Fibroblast of the aortic adventitia (primary cell): ENCODE data around the gene SERINC2. TPM values are rescaled to one million over a fixed set of nuclear protein-coding genes. Genes with fewer than 3 reads are reported as not detected.

ENCODE experiments used
- DNase-seq: peaks from one replicate; pipeline ENCODE4 v3.0.0-alpha.2; 2010; ENCODE audit warnings: low read depth
- H3K4me3 ChIP-seq: 2 replicates; pipeline ENCODE4 v1.5.1; 2011; ENCODE audit warnings: low read depth, mild to moderate bottlenecking, control low read depth, low read length, moderate library complexity
- total RNA-seq: library from RNA; depleted of rRNA; stranded (reverse); fragments of >200 nt; gene quantifications from 2 replicates; pipeline ENCODE4 v1.2.3, GENCODE V29; 2012; ENCODE audit warnings: low replicate concordance
- TF ChIP-seq, protein P1 (sequence below): IDR thresholded peaks from 2 replicates; pipeline ENCODE4 v1.5.1; 2011; ENCODE audit warnings: mild to moderate bottlenecking, low read length, control low read depth, inconsistent platforms; ENCODE audit not compliant: insufficient read depth

Gene SERINC2
- total RNA-seq, 1 donor = 5.4 TPM

DNA sequence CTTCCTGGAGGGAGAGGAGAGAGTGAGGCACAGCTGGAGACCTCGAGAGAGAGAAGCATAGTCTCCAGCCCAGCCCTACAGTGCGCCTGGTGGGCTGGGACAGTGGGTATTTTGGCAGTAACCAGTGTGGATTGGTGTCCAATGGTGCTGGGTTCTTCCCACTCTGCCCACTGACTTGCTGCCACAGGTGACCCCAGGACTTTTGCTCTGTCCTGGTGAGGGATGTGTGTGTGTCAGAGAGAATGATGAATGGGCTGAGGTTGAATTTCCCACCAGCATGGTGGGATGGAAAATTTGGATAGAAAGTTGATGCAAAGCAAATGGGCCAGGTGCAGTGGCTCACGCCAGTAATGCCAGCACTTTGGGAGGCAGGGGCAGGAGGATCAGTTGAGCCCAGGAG, 26.3 kb downstream of the SERINC2 start:
- TF ChIP-seq, protein P1, sequence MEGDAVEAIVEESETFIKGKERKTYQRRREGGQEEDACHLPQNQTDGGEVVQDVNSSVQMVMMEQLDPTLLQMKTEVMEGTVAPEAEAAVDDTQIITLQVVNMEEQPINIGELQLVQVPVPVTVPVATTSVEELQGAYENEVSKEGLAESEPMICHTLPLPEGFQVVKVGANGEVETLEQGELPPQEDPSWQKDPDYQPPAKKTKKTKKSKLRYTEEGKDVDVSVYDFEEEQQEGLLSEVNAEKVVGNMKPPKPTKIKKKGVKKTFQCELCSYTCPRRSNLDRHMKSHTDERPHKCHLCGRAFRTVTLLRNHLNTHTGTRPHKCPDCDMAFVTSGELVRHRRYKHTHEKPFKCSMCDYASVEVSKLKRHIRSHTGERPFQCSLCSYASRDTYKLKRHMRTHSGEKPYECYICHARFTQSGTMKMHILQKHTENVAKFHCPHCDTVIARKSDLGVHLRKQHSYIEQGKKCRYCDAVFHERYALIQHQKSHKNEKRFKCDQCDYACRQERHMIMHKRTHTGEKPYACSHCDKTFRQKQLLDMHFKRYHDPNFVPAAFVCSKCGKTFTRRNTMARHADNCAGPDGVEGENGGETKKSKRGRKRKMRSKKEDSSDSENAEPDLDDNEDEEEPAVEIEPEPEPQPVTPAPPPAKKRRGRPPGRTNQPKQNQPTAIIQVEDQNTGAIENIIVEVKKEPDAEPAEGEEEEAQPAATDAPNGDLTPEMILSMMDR = no peak
- no peak overlapping the region for H3K4me3 ChIP-seq
- no peak for DNase-seq

DNA sequence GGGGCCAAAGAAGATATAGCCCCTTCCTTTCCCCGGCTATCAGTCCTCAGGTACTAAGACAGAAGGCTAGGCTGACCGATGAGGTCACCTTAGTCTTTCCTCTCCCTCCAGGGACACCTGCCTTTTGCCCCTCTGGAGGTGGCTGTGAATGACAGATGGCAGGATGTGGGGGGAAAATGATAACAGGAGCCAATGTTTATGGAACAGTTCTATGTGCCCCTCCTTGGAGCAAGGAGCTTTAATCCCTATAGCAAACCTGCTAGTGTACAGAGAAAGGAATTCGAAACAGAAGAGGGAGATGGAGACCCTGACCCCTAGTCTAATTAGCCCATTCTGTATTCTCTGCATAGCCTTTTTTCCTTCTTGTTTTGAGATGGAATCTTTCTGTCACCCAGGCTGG, 28.1 kb downstream of the SERINC2 start:
- TF ChIP-seq, protein P1 = no peak

DNA sequence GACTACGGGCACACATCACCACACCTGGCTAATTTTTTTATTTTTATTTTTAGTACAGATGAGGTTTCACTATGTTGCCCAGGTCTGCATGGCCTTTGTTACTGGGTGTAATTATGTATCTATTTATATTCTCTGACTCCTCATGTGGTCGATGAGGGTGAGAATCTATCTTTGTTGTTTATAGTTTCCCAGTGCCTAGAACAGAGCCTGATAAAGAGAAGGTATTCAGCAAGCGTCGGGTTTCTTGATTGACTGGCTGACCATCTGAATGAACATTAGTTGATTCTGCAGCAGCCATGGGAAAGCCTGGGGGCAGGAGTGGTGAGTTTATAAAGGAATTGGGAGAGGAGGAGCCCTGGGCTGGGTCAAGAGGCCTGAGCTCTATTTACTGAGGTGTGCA, 28.5 kb downstream of the SERINC2 start:
- TF ChIP-seq, protein P1 = no peak
- DNase-seq = no peak
- no peak overlapping the region for H3K4me3 ChIP-seq

More for the DNA sequence above, 28.1 kb downstream of the SERINC2 start:
- no peak overlapping the region for H3K4me3 ChIP-seq
- DNase-seq = no peak

DNA sequence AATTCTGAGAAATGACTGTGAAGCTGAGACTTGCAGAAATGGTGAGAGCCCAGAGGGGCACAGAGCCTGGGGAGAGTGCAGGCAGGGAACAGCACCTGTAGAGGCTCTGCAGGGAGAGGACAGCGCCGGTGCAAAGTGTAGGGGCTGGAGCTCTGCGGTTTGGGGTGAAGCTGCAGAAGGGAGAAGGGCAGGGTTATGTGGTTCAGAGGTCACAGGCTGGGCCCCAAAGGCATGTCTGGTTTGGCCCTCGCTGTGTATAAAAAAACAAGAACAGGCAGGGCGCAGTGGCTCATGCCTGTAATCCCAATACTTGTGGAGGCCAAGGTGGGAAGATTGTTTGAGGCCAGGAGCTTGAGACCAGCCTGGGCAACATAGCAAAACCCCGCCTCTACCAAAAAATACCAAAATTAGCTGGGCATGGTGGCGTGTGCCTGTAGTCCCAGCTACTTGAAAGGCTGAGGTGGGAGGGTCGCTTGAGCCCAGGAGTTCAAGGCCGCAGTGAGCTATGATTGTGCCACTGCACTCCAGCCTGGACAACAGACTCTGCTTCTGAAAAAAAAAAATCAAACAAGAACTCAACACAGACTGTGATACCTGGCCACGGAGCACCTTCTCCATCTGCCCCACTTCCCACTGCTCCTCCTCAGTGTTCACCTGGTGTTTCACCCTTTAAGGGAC, 29.1 kb downstream of the SERINC2 start:
- TF ChIP-seq, protein P1 = no peak
- no peak overlapping the region for H3K4me3 ChIP-seq
- no peak for DNase-seq

DNA sequence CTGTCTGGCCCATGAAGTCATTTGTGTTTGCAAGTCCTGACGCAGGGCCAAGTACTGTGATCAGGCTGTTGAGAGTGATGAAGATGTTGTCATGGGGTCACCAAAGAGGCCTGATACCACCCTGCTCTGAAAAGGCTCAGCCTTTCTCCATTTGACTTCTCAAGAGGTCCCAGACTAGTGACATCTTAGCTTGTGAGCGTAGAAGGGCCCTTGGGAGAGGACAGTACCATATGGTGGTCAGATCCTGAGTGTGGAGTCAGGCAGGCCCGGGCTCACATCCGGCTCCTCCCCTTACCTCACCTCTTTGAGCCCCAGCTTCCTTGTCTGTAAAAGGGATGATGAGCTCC, 29.6 kb downstream of the SERINC2 start:
- TF ChIP-seq, protein P1 = no peak
- no peak for DNase-seq
- H3K4me3 ChIP-seq = no peak overlapping the region

DNA sequence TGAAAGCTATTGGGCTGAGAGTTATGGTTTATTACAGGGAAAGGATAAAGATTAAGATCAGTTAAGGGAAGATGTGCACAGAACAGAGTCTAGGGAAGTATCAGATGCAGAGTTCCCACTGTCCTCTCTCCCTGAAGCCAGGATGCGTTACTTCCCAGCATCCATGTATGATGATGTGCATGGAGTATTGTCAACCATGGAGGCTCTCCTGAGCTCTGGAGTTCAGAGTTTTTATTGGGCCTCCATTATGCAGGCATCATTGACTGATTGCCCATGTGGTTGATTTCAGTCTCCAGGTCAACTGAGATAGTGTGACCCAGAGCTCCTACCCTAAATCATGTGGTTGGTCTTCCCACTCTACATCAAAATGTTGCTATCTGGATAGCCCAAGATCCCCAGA, 30.7 kb downstream of the SERINC2 start:
- H3K4me3 ChIP-seq = no peak overlapping the region
- TF ChIP-seq, protein P1 = no peak
- no peak for DNase-seq
